Measurements from ENCODE around the gene SLC25A19.

The SLC25A19 gene

GRCh38 chr17:75316253-75316652 lies 27.0 kb upstream of the SLC25A19 start:
- Histone ChIP-seq H3K4me2 (ENCODE audit: low read length) (no peak overlapping the region), H3K79me2 (peaks cover 4% of the 10 kb centered on the region), H2AFZ (no peak overlapping the region), H3K4me1 (no peaks in the 10 kb centered on the region), H3K27me3 (ENCODE audit: control insufficient read depth, insufficient read depth, low read length) (no peaks in the 10 kb centered on the region), H3K36me3 (ENCODE audit: control insufficient read depth, insufficient read depth, low read length) (no peaks in the 10 kb centered on the region), H3K4me3 (ENCODE audit: low read depth, low read length) (no peak overlapping the region), H3K9me3 (ENCODE audit: control insufficient read depth, low read length) (no peaks in the 10 kb centered on the region), H3K9ac (no peak overlapping the region), H3K27ac (no peak overlapping the region)
- TF ChIP-seq CTCF (IDR thresholded peaks at IDR 0.05): no peak

- H3K4me1 ChIP-seq: no peaks in the 10 kb centered on the region
- no peak overlapping the region for H3K9ac ChIP-seq
Measured at GRCh38 chr17:75315541-75316243, 26.5 kb upstream of the SLC25A19 start.

GRCh38 chr17:75313941-75314551 lies 24.8 kb upstream of the SLC25A19 start:
- Histone ChIP-seq H3K27me3 (ENCODE audit: control insufficient read depth, insufficient read depth, low read length) (no peaks in the 10 kb centered on the region), H3K4me1 (no peaks in the 10 kb centered on the region), H3K9ac (no peak overlapping the region), H3K36me3 (ENCODE audit: control insufficient read depth, insufficient read depth, low read length) (no peaks in the 10 kb centered on the region), H3K79me2 (no peaks in the 10 kb centered on the region), H3K4me2 (ENCODE audit: low read length) (no peak overlapping the region), H3K9me3 (ENCODE audit: control insufficient read depth, low read length) (no peaks in the 10 kb centered on the region), H2AFZ (no peak overlapping the region), H3K27ac (no peak overlapping the region), H3K4me3 (ENCODE audit: low read depth, low read length) (no peak overlapping the region)
- no peak for TF ChIP-seq CTCF (IDR thresholded peaks at IDR 0.05)

More at GRCh38 chr17:75315541-75316243, 26.5 kb upstream of the SLC25A19 start:
- Histone ChIP-seq H3K27me3 (ENCODE audit: control insufficient read depth, insufficient read depth, low read length) (no peaks in the 10 kb centered on the region), H3K4me3 (ENCODE audit: low read depth, low read length) (no peak overlapping the region), H3K36me3 (ENCODE audit: control insufficient read depth, insufficient read depth, low read length) (no peaks in the 10 kb centered on the region), H3K9me3 (ENCODE audit: control insufficient read depth, low read length) (no peaks in the 10 kb centered on the region), H3K27ac (no peak overlapping the region), H3K79me2 (peaks cover 3% of the 10 kb centered on the region), H2AFZ (no peak overlapping the region), H3K4me2 (ENCODE audit: low read length) (no peak overlapping the region)
- no peak for TF ChIP-seq CTCF (IDR thresholded peaks at IDR 0.05)

- Histone ChIP-seq H3K9me3 (ENCODE audit: control insufficient read depth, low read length) (no peaks in the 10 kb centered on the region), H2AFZ (no peak overlapping the region), H3K27ac (no peak overlapping the region), H3K4me2 (ENCODE audit: low read length) (no peak overlapping the region), H3K4me1 (no peaks in the 10 kb centered on the region), H3K9ac (no peak overlapping the region), H3K36me3 (ENCODE audit: control insufficient read depth, insufficient read depth, low read length) (no peaks in the 10 kb centered on the region), H3K79me2 (no peaks in the 10 kb centered on the region), H3K27me3 (ENCODE audit: control insufficient read depth, insufficient read depth, low read length) (no peaks in the 10 kb centered on the region), H3K4me3 (ENCODE audit: low read depth, low read length) (no peak overlapping the region)
- TF ChIP-seq CTCF (IDR thresholded peaks at IDR 0.05): no peak
Measured at GRCh38 chr17:75308732-75309629, 19.7 kb upstream of the SLC25A19 start.

Data from parathyroid adenoma (tissue), 2 donors.